Calu3 (cell line): ENCODE results near the gene PIGK. TPM values are rescaled to one million over a fixed set of nuclear protein-coding genes. Genes with fewer than 3 reads are reported as not detected.

Experiments
- BruUV-seq: library from RNA; stranded (reverse); fragments of 400-500 nt; replicated peaks from 2 replicates; lab custom pipeline; 2021; lab: Mats Ljungman, UMichigan
- CTCF ChIA-PET: fragments of 300-600 bp; sonication (Branson Sonifier 250); formaldehyde crosslinking; loops from one replicate; lab custom pipeline; 2022; ENCODE audit warnings: antibody characterized with exemption; lab: Charles Lee
- DNase-seq: peaks from one replicate; pipeline ENCODE4 v3.0.0; 2022
- H3K27ac Mint-ChIP-seq: one replicate; pipeline ENCODE4 v1.8.0; 2022; ENCODE audit warnings: mixed read lengths; ENCODE audit not compliant: unreplicated experiment
- H3K27me3 Mint-ChIP-seq: one replicate; pipeline ENCODE4 v1.8.0; 2022; ENCODE audit warnings: mixed read lengths; ENCODE audit not compliant: unreplicated experiment
- H3K36me3 Mint-ChIP-seq: one replicate; pipeline ENCODE4 v1.8.0; 2022; ENCODE audit warnings: mild to moderate bottlenecking, moderate library complexity, mixed read lengths; ENCODE audit not compliant: insufficient read depth, unreplicated experiment
- H3K4me1 Mint-ChIP-seq: one replicate; pipeline ENCODE4 v1.8.0; 2022; ENCODE audit warnings: mild to moderate bottlenecking, low read depth, mixed read lengths; ENCODE audit not compliant: unreplicated experiment
- H3K4me3 Mint-ChIP-seq: one replicate; pipeline ENCODE4 v1.8.0; 2022; ENCODE audit warnings: mild to moderate bottlenecking, low read depth, moderate library complexity, mixed read lengths; ENCODE audit not compliant: unreplicated experiment
- H3K9me3 Mint-ChIP-seq: one replicate; pipeline ENCODE4 v1.8.0; 2022; ENCODE audit warnings: low read depth, mixed read lengths; ENCODE audit not compliant: unreplicated experiment
- intact Hi-C: fragments of 100-400 bp; cut with micrococcal nuclease; formaldehyde crosslinking; loops from one replicate; pipeline ENCODE4 v1.10.0; 2022; ENCODE audit not compliant: unreplicated experiment
- total RNA-seq: library from RNA; stranded (reverse); gene quantifications from 2 replicates; pipeline ENCODE4 v1.2.3, GENCODE V29; 2022
- TF ChIP-seq, protein P1 (sequence below): fragments of 200-600 bp; IDR thresholded peaks from one replicate; pipeline ENCODE4 v1.8.0; 2022; ENCODE audit warnings: antibody characterized with exemption; ENCODE audit not compliant: unreplicated experiment

The PIGK gene
- total RNA-seq, 1 experiment from 2014 or later: 41.8 TPM

DNA sequence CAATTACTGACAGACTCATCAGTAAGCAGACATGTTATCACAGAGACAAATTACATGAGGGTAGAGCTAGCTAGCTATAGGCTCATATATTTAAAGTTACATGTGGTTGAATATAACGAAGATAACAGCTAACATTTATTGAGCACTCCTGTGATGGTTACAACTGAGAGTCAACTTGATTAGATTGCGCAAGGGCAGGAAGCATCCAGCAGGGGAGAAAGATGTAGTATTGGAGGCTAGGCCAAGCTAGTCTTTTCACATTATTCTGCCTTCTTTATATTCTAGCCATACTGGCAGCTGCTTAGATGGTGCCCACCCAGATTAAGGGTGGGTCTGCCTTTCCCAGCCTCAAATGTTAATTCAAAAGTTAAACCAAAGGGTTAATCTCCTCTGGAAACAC lies 37.1 kb downstream of the PIGK start:
- no peak overlapping the region for H3K4me3 Mint-ChIP-seq
- CTCF ChIA-PET: interaction anchor here (0.5 kb wide), 1 partner anchor 347 kb away, joined by 3 read pairs; no protein-coding TSS in a partner anchor
- no peak for DNase-seq
- TF ChIP-seq, protein P1, sequence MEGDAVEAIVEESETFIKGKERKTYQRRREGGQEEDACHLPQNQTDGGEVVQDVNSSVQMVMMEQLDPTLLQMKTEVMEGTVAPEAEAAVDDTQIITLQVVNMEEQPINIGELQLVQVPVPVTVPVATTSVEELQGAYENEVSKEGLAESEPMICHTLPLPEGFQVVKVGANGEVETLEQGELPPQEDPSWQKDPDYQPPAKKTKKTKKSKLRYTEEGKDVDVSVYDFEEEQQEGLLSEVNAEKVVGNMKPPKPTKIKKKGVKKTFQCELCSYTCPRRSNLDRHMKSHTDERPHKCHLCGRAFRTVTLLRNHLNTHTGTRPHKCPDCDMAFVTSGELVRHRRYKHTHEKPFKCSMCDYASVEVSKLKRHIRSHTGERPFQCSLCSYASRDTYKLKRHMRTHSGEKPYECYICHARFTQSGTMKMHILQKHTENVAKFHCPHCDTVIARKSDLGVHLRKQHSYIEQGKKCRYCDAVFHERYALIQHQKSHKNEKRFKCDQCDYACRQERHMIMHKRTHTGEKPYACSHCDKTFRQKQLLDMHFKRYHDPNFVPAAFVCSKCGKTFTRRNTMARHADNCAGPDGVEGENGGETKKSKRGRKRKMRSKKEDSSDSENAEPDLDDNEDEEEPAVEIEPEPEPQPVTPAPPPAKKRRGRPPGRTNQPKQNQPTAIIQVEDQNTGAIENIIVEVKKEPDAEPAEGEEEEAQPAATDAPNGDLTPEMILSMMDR: no peak
- intact Hi-C loops: no loop called here
- BruUV-seq: no TSS peak
- peaks cover 4% of the 10 kb centered on the region for H3K9me3 Mint-ChIP-seq
- no peaks in the 10 kb centered on the region for H3K4me1 Mint-ChIP-seq
- no peaks in the 10 kb centered on the region for H3K36me3 Mint-ChIP-seq
- no peaks in the 10 kb centered on the region for H3K27me3 Mint-ChIP-seq
- H3K27ac Mint-ChIP-seq: no peak overlapping the region

DNA sequence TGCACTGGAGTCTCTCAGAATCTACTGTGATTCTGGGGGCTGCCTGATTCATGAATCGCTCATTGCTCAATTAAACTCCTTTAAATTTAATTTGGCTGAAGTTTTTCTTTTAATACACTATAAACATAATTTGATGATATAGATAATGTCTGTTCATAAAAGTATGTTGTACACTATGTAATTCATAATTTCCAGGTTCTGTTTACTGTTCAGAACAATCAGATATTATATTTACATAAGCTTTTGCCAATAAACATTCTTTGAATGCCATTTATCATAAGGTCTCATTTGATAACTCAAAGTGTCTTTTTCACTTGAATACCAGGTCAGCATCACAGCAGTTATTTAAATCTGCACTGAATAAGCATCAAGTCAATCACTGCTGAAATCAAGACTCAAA lies 39.6 kb downstream of the PIGK start:
- TF ChIP-seq, protein P1: no peak
- BruUV-seq: no TSS peak
- H3K4me3 Mint-ChIP-seq: no peak overlapping the region
- H3K36me3 Mint-ChIP-seq: no peaks in the 10 kb centered on the region
- no peaks in the 10 kb centered on the region for H3K27me3 Mint-ChIP-seq
- peaks cover 12% of the 10 kb centered on the region for H3K9me3 Mint-ChIP-seq
- intact Hi-C loops: no loop called here
- H3K4me1 Mint-ChIP-seq: no peaks in the 10 kb centered on the region
- no peak overlapping the region for H3K27ac Mint-ChIP-seq
- DNase-seq: no peak
- CTCF ChIA-PET: interaction anchor here (0.9 kb wide), 1 partner anchor 22 kb away, joined by 3 read pairs; no protein-coding TSS in a partner anchor

DNA sequence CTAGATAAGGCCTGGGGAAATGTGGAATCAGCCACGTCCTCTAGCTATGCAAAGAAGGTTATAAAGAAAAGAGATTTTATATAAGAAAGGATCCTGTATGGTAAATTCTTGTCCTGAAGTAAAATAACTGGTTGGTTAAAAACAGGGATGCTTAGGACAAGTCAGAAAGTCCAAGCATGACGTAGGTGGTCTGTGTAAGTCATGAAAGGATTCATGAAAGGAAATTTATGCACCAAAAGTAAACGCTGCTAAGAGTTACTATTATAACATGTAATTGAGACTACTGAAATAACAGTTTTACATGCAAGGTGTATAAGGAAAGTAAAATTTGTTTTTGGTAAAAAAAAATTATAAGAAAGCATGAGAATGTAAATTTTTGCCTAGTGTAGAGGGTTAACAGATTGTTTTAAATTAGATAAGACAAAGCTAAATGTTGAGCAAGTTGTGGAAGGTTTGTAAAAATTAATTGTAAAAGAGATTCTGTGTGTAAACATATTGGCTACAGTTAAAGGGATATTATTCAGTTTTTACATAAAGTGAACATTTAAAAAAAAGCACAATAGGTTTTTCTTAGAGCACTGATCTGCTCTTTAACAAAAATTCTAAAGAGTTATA lies 43.9 kb downstream of the PIGK start:
- peaks cover 12% of the 10 kb centered on the region for H3K9me3 Mint-ChIP-seq
- peak; percentile 11 for DNase-seq
- no peaks in the 10 kb centered on the region for H3K36me3 Mint-ChIP-seq
- intact Hi-C loops: no loop called here
- BruUV-seq: no TSS peak
- H3K27me3 Mint-ChIP-seq: no peaks in the 10 kb centered on the region
- no peaks in the 10 kb centered on the region for H3K4me1 Mint-ChIP-seq
- H3K4me3 Mint-ChIP-seq: no peak overlapping the region
- TF ChIP-seq, protein P1: no peak
- CTCF ChIA-PET: no interaction called here
- H3K27ac Mint-ChIP-seq: no peak overlapping the region

DNA sequence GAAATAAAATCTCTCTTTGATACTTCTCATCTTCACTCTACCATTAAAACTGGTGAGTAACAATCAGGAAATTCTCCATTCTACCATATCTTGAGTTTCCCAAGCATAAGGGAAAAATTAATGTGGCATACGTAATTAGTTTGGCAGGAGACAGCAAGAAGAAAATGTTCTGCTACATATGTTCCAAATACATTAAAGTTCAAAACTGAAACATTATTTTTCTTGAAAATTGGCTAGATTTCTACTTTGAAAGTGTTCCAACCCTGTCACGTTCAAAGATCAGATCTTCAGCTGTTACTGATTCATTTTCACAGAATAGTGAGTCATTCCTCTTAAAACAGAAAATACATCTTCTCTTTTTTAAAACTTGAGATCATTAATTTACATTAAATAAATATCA lies 48.5 kb downstream of the PIGK start:
- Mint-ChIP-seq H3K9me3 (peaks cover 8% of the 10 kb centered on the region), H3K27ac (no peak overlapping the region), H3K36me3 (no peaks in the 10 kb centered on the region), H3K27me3 (no peaks in the 10 kb centered on the region), H3K4me3 (no peak overlapping the region), H3K4me1 (no peaks in the 10 kb centered on the region)
- TF ChIP-seq, protein P1: no peak
- CTCF ChIA-PET: no interaction called here
- no TSS peak for BruUV-seq
- intact Hi-C loops: no loop called here
- no peak for DNase-seq
